HuH-7.5 (cell line): ENCODE data around the gene PCDHA10.
"Not testable (repeated sequence)": the region's sequence is repeated elsewhere in the genome, so short reads cannot be mapped to it uniquely, and the experiment has no call there.

ENCODE experiments used
- DNase-seq: peaks from one replicate; pipeline ENCODE4 v3.0.0; 2011; ENCODE audit warnings: low spot score

Gene PCDHA10

GRCh38 chr5:140842798-140843733 lies 12.6 kb upstream of the PCDHA10 start:
- no peak for DNase-seq

- DNase-seq, result not testable (repeated sequence)
Observed at GRCh38 chr5:140848139-140849102, 7.3 kb upstream of the PCDHA10 start, which contains the start of gene PCDHA9. PCDHA9 (plus strand) TSS chr5:140848382; CDS start chr5:140848496, 114 bp downstream.

GRCh38 chr5:140849831-140850634 lies 5.7 kb upstream of the PCDHA10 start:
- not testable (repeated sequence) for DNase-seq

GRCh38 chr5:140857177-140857986 lies 1.7 kb downstream of the PCDHA10 start:
- DNase-seq, result no peak

GRCh38 chr5:140857987-140858240 lies 2.2 kb downstream of the PCDHA10 start:
- no peak for DNase-seq

- no peak for DNase-seq
Observed at GRCh38 chr5:140862441-140863295, 7.0 kb downstream of the PCDHA10 start.

GRCh38 chr5:140868721-140869554 lies 13.2 kb downstream of the PCDHA10 start, which contains the start of gene PCDHA11:
PCDHA11 (plus strand) TSS chr5:140868957; CDS start chr5:140869104, 147 bp downstream.
- peak; percentile 66 for DNase-seq

GRCh38 chr5:140869555-140869886 lies 13.8 kb downstream of the PCDHA10 start:
- no peak for DNase-seq

- DNase-seq, result no peak
Observed at GRCh38 chr5:140870221-140871201, 14.8 kb downstream of the PCDHA10 start.

- DNase-seq, result no peak
Observed at GRCh38 chr5:140875085-140876065, 19.7 kb downstream of the PCDHA10 start, which contains the start of gene PCDHA12. PCDHA12 (plus strand) TSS chr5:140875308; CDS start chr5:140875473, 165 bp downstream.

- DNase-seq, result not testable (repeated sequence)
Observed at GRCh38 chr5:140876541-140877261, 21.0 kb downstream of the PCDHA10 start.

- DNase-seq, result no peak
Observed at GRCh38 chr5:140877262-140877581, 21.5 kb downstream of the PCDHA10 start.

- no peak for DNase-seq
Observed at GRCh38 chr5:140881889-140882590, 26.3 kb downstream of the PCDHA10 start, which contains the start of gene PCDHA13. PCDHA13 (plus strand) TSS chr5:140882124; CDS start chr5:140882269, 145 bp downstream.

- DNase-seq, result peak; percentile 54
Observed at GRCh38 chr5:140882591-140882899, 26.8 kb downstream of the PCDHA10 start.

GRCh38 chr5:140883373-140883772 lies 27.7 kb downstream of the PCDHA10 start:
- no peak for DNase-seq
